Inflammatory macrophage treated with lipopolysaccharide for 1 hour (primary cell): ENCODE measurements around the gene ANTXR2.
"Not testable (repeated sequence)": the region's sequence is repeated elsewhere in the genome, so short reads cannot be mapped to it uniquely, and the experiment has no call there.

Experiments used
- DNase-seq, 2 donors: peaks; one replicate each; pipeline ENCODE4 v3.0.0-alpha.2; 2020 to 2022

ANTXR2 gene

GRCh38 chr4:79907001-79907400 is 166.0 kb downstream of the ANTXR2 start:
- DNase-seq, result peak; percentile 47 to 69

GRCh38 chr4:79906303-79906702 is 166.7 kb downstream of the ANTXR2 start:
- DNase-seq, result no peak

- DNase-seq, result no peak
Measured at GRCh38 chr4:79905212-79905611, 167.8 kb downstream of the ANTXR2 start.

DNA sequence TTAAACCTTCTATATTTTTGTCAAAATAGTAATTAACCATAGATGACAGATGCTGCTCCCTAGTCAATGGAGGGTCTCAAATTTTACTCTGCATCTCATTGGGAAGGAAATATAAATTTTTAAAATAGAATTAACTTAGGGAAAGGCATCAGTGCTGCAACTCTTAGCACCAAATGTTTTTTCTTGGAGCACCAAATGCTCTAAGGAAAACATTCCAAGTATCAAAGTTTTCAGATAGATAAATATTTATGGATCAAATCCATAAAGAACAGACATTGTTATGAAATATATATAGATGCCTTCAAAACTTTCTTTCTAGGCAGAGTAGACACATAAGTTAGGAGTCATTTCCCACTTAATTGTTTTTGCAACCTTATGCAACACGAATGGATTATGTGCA is 168.7 kb downstream of the ANTXR2 start:
- DNase-seq, result no peak

DNA sequence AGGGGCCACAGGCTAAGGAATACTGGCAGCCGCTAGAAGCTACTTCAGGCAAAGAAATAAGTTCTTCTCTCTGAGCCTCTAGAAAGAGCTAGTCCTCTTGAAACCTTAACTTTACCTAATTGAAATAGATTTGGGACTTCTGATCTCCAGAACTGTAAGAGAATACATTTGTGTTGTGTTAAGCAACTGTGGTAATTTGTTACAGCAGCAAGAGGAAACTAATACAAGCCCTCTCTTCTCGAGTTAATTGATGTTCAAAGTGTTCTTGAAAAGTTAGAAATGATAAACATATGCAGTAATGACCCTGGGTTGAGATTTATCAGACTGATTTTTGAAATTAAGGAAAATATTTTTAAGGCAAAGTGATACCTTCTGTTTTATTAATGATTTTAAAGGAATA is 172.8 kb downstream of the ANTXR2 start:
- no peak for DNase-seq

DNA sequence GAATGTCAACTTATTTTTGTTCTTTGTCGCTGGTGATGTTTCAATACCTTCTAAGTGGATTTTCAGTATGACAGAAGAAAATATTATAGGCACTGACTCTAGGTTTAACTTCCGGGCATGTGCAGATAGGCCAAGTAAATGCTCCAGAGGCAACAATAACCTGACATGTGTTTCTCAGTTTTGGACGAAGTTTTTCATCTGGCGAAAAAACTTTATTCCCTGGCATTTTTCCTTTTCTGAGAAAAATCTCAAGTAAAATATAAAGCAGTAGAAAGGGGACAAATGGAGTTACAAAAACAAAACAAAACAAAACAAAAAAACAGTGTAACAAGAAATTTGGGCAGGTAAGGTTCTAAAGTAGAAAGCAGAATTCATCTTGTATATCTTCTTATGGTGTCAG is 173.5 kb downstream of the ANTXR2 start:
- DNase-seq, result no peak

DNA sequence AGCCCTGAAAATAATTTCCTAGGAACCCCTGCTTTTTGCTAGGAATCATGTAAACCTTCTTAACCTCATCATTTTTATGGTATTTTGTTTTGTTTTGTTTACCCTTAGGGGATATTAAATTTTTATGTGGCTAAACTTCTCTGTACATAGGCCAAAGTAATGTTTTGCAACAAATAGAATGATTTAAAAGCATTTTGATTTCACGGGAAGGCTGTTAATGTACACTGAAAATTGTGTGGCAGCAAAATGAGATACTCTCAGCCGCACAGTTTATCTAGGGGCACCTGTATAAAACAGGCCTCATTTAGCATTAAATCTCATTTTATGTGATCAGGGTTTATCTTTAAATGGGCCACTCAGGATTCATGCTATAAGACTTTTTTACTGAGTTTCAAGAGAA is 175.0 kb downstream of the ANTXR2 start:
- no peak for DNase-seq

DNA sequence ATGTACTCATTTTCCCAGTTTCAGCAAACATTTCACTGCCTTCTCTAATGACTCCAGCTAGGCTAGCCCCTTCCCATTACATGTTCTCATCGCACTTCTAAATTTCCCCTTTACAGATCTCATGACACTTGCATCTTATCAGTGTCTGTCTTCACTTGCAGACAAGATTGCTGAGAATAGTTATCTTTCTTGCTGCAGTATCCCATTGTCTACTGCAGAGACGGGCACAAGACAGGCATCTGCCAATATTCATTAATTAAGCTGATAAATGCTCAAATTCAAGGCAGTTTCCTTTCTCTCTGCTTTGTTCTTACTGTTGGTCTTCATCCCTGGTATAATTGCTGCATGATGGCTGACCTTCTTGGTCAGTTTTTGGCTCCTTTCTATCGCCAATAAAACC is 175.9 kb downstream of the ANTXR2 start:
- no peak for DNase-seq

- DNase-seq, result no peak
Measured at GRCh38 chr4:79893456-79893855, 179.6 kb downstream of the ANTXR2 start.

DNA sequence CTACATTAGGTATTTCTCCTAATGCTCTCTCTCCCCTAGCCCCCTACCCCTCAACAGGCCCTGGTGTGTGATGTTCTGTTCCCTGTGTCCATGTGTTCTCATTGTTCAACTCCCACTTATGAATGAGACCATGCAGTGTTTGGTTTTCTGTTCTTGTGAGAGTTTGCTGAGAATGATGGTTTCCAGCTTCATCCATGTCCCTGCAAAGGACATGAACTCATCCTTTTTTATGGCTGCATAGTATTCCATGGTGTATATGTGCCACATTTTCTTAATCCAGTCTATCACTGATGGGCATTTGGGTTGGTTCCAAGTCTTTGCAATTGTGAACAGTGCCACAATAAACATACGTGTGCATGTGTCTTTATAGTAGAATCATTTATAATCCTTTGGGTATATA is 184.0 kb downstream of the ANTXR2 start:
- not testable (repeated sequence) for DNase-seq

DNA sequence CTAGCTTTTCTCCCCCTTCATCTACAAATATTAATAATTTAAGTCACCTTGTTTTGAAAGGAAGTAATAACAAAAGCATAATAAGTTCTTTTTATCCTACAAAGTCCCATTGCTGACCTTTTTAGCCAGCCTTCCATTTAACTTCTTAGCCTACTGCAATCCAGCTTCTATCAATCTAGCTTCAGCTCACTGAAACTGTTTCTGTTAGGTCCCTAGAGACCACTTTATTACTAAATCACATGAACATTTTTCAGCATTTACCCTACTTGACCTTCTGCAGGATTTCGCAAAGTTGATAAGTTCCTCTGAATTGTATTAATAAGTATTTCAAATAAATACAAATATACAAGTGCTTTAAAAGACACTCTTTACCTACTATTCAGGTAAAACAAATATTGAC is 186.5 kb downstream of the ANTXR2 start:
- no peak for DNase-seq

DNA sequence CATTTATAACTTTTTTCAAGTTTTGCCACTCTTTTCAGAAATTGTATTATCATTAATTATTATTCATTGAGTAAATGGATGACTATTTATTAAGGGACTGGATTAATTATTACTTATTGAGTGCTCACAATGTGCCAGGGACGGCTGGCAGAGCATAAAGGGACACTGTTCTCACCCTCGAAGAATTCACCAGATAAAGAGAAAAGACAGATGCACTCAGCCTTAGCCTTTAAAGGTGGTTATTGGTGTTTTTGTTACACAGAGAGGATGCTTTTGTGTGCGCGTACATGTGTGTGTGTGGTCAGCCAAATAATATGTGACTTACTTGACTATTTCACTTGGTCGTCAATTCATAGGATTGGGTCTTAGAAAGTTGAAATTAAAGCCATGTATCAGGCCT is 187.0 kb downstream of the ANTXR2 start:
- no peak for DNase-seq

DNA sequence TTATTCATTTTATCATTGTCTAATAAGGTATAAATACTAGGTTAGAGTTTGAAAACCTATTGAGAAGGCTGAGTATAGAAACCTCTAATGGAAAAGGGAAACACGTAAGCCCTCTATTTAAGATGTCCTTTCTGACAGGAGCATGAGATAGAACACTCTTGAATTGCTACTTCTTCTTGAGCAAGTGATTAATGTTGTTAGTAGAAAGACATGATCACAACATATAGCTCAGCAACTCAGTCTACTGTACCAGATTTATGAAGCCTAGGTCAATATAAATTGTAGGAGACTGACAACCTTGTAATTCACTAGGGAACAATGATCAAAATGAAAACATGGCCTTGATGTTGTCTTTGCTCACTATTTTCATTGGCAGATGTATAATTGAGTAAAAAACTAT is 189.7 kb downstream of the ANTXR2 start:
- no peak for DNase-seq

DNA sequence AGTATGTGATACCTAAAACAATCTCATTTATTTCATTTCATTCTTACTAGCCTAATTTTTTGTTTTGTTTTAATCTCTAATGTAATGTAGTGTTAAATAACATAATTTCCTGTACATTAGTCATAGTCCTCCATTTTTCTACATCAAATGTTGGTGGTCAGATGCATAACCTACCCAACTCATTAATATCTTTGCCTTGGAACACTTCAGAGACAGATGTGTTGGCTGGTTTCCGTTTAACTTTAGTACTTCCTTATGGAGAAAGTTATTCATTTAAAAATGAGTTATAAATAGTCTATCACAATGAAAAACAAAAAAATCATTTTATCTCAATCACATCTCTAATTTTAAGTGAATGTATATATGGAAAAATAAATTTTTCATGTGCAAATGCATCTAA is 190.2 kb downstream of the ANTXR2 start:
- no peak for DNase-seq

GRCh38 chr4:79881407-79881806 is 191.6 kb downstream of the ANTXR2 start:
- DNase-seq, result no peak

DNA sequence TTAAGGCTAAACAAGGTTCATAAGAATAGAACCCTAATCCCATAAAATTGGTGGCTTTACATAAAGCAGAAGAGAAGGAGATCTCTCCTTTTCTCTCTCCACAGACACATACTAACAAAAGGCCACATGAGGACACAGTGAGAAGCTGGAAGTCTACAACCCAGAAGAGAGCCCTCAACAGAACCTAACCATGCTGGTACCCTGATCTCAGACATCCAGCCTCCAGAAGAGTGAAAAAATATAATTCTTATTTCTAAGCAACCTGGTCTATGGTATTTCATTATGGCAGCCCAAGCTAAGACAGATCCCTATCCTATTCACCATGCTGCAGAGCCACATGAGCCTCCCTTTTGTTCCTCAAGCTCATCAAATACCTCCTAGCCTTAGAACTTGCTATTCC is 195.5 kb downstream of the ANTXR2 start:
- no peak for DNase-seq

DNA sequence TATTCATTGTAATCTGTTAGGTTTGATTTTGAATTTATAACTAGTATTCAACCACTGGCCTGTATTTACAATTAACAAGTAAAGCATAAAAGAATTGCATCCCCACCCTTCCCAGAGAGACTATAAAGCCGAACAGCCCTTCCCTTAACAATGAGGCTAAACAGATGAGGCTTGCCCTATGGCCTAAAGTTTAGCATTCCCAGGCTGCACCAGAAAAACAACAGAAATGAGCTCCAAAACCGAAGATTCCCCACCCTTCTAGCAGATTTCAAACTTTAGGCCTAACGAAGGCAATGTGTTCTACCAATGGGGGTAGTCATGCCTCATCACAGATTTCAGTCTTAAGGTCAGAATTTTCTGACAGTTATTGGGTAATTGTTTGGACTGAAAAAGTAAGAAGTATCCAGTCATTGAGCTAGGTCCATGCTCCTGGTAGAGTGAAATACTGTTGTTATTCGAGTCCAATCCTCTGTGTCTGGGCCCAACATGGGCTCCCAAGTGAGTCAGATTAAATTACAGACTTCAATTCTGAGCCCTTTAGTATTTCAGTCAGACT is 197.6 kb downstream of the ANTXR2 start:
- no peak for DNase-seq

DNA sequence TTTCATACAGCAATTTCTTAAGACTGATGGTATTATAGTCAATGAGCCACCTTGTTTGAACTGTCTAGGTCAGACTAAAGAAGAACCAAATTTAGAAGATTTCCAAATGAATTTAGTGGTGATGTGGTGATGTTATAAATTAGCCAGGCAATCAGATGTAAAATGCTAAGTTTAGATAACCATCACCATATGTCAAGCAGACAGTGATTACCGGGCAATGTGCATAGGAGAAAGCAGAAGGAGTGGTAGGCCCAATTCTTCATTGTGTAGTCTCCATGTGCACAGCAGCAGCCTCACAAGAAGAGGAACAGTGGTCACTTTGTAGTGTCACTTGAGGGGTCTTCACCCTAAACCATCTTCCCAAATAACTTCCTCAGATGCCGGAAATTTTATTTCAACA is 198.8 kb downstream of the ANTXR2 start:
- no peak for DNase-seq

GRCh38 chr4:79872738-79873137 is 200.3 kb downstream of the ANTXR2 start:
- DNase-seq, result no peak

GRCh38 chr4:79871961-79872360 is 201.1 kb downstream of the ANTXR2 start:
- DNase-seq, result no peak

- no peak for DNase-seq
Measured at GRCh38 chr4:79869597-79870237, 203.3 kb downstream of the ANTXR2 start.

DNA sequence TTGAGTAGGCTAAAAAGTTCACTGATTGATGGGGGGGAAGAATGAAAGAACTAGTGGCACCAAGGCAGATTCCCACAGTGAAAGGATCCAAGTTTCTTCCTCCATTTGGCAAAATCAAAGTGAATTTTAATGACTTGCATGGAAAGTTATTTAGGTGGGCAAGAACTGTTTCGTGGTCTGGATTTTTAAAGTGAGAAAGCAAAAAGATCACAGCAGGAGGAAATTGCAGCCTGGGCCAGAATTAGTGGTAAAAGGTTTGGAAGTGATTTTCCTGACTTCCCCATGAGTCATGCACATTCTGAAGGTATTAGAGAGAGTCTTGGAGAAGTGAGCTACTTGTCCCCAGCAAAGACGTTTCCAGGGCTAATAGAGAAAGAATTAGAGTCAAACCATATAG is 207.8 kb downstream of the ANTXR2 start:
- DNase-seq, result no peak

GRCh38 chr4:79864500-79865200 is 208.4 kb downstream of the ANTXR2 start:
- no peak for DNase-seq

DNA sequence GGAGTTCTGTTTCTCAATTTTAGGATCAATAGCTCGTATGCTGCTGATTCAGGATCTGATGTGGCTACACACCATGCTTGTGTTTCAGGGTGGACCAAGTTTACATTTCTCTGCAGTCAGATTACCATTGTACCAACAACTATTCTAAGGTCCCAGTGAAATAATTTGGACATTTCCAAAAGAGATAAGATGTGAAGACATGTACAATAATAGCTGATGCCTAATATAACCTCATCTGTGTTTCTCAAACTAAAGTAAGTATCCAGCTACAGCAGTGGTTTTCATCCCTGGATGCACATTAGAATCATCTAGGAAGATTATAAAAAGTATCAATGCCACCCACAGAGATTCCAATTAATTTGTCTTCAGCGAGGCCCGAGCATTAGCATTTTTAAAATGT is 209.7 kb downstream of the ANTXR2 start:
- no peak for DNase-seq

DNA sequence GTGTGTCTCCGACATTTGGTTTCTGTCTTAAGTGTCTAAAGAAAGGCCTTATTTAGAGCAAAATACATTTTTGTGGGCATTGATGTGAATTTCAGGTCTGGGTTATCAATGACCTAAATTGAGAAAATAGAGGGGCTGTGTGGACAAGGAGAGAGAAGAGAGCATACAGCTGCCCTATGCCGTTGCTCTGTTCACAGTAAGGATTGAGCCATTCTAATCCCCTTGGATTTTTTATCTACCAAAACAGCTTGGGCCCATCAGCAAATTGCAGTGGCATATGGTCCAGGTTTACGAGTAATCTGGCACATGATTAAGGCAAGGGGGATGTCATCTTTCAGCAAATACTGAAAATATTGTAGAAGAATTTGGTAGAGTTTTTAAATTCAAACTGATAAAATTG is 210.2 kb downstream of the ANTXR2 start:
- no peak for DNase-seq
